Left lobe of liver (tissue), 2 donors: ENCODE measurements around the gene ISG20L2. TPM values are rescaled to one million over a fixed set of nuclear protein-coding genes. Genes with fewer than 3 reads are reported as not detected.
"Not testable (repeated sequence)": the region's sequence is repeated elsewhere in the genome, so short reads cannot be mapped to it uniquely, and the experiment has no call there.

ENCODE experiments used
- ATAC-seq: fragments of 200-7000 bp; cut with Tn5 transposase; one replicate; pipeline ENCODE4 v1.9.1; 2020; ENCODE audit warnings: mild to moderate bottlenecking, moderate library complexity
- DNase-seq: peaks from one replicate; pipeline ENCODE4 v3.0.0-alpha.2; 2020; ENCODE audit warnings: low spot score
- total RNA-seq: library from RNA; stranded (reverse); gene quantifications from one replicate; pipeline ENCODE4 v1.2.1, GENCODE V29; 2021
- donor health status: DM: no; HTN: no; CAD: no; lungs with moderate emphysema.
- donor health status: DM: no; HTN: yes; CAD: no.

ISG20L2 gene, protein sequence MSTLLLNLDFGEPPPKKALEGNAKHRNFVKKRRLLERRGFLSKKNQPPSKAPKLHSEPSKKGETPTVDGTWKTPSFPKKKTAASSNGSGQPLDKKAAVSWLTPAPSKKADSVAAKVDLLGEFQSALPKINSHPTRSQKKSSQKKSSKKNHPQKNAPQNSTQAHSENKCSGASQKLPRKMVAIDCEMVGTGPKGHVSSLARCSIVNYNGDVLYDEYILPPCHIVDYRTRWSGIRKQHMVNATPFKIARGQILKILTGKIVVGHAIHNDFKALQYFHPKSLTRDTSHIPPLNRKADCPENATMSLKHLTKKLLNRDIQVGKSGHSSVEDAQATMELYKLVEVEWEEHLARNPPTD
- 10.8 TPM for total RNA-seq

DNA sequence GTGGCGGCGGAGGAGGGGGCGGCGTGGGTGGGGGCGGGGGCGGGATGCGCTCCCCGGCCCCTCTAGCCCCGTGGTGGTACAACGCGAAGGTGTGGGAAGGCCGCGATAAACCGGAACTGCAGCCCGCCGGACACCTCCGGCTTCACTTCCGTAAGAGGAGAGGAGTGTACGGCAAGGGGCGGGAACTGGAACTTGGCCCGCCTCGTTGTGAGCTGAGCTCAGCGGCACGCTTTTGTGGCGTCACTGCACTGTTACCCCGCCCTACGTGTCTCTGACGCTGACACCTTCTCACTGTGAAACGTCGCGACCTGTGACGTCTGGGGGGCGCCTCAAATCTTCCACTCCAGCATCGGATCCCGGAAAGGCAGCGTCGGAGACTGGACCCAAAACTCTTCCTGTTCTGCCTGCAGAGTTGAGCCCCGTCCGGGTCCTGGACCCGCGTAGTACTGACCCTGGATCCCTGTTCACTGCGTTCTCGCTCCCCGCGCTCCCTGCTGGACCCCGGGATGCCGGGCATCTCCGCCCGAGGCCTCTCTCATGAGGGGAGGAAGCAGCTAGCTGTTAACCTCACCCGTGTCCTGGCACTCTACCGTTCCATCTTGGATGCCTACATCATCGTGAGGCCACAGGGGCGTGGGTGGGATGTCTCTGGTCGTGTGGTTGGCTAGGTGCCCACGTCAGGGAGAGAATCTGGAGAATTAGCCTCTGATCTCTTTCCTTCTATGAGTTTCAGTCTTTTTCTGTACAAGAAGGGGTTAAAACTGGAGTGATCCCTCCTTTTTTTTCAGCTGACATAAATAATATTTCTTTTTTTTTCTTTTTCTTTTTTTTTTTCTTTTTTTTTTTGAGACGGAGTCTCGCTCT is at the start of gene ISG20L2:
ISG20L2 (minus strand) TSS at position 168 of the 864 bp plus-strand sequence. CDS start 1,114 bp downstream, outside the sequence.
- peak; percentile 87 for ATAC-seq
- peak; percentile 96 for DNase-seq

DNA sequence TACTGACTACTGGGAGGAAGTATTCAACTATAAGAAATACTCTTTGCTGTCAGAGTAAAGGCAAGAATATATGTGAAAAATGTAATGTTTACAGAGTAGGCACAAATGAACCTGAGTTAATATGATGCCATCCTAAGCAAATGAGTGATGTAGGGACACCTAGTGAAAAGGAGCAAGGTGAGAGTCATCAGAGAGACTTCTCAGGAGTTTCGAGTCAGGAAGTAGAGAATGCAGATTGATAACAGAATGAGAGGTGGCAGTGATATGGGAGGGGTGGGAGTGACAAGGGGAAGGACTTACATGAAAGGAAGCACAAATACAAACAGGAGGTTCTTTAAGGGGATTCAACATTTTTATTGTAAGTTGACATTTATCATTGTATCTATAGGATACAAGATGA is 49.0 kb upstream of the ISG20L2 start:
- no peak for DNase-seq

DNA sequence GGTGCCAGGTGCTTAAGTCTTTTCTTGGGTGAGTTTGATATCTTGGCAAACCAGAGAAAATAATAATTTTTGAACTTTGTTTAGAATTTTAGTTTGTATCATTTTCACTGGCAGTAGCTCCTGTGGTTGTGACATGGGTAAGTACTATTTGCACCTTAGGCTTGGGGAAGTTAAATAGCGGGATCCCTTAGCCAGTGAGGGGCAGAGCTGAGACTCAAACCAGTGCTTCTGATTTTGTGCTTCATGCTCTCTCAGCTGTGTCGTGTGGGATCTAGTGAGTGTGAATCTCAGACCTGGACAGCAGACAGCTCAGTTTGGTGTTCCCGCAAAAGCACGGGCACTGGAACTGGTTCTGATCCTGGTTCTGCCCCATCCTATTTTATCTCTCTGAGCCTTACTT is 48.4 kb upstream of the ISG20L2 start:
- ATAC-seq (no peak), DNase-seq (no peak)

More for the DNA sequence above, 49.0 kb upstream of the ISG20L2 start:
- ATAC-seq = no peak

DNA sequence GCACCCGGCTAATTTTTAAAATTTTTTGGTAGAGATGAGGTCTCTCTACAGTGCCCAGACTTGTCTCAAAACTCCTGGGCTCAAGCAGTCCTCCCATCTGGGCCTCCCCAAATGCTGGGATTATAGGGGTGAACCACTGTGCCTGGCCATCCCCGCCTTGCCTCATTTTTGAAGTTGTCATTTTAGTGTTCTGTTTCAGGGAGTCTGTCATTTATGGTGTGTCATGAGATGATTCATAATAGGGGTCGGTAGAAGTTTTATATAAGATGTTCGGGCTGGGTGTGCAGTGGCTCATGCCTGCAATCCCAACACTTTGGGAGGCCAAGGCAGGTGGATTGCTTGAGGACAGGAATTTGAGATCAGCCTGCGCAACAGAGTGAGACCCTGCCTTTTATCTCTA is 47.2 kb upstream of the ISG20L2 start:
- ATAC-seq = no peak
- no peak for DNase-seq

DNA sequence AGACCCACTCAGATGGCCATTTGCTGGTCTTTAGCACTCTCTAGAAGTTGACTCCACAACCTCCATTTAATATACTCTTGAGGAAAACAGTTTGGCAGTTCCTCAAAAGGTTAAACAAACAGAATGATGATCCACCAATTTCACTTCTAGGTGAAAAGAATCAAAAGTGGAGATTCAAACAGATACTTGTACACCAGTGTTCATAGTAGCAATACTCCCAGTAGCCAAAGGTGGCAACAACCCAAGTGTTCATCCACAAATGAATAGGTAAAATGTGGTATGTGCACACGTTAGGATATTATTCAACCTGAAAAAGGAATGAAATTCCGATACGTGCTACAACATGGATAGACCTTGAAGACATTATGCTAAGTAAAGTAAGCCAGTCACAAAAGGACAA is 45.0 kb upstream of the ISG20L2 start:
- ATAC-seq = no peak
- DNase-seq = no peak

DNA sequence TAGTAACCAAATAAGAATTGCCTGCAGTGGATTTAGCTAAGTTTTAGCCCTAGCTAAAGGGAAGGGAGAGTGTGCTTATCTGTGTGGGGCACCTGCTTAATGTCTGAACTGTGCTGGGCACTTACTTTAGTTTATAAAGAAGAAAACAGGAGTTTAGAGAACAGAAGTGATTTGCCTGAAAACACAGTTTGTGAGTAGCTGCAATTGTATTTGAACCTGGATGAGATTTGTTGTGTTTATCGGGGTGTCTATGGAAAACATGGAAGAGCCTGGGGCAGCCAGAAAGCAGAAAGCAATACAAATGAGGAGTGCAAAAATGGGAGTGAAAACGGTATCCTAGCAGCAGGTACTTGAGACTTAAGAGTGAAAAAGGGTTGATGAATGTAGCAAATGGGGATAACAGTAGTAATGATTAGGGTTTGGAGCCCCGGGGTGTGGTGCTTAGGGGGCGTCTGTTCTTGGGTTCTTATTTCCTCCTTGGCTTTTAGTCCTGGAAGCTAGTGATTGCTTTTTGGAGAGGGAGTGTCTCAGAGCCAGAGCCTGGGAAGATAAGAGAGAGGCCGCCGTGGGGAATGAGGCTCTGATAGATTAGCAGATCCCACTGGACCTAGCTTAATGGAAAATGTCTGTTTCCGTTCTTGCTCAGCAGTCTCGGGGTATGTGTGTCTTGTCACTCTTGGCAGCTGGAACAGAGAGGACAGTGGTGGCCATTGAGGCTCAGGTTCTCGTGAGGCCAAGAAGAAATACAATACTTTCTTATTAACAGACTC is 44.3 kb upstream of the ISG20L2 start:
- ATAC-seq (peak; percentile 45), DNase-seq (no peak)

DNA sequence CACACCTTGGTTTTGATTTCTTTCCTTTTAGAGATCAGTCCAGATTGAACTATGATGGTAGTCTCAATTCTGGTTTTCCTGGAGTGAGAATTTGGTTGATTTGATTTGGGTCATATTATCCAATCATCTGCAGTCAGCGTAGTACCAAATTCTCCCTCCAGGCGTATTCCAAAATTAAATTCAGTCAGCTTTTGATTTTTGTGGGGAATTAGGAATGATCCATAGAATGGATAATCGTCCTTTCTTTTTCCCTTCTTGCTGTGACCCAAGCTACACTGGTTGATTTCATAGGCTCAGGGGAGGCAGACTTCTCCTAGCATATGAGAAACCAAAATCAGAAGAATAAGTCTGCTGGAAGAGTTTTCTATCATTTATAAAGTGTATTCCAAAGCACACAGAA is 43.7 kb upstream of the ISG20L2 start:
- ATAC-seq (no peak), DNase-seq (no peak)

DNA sequence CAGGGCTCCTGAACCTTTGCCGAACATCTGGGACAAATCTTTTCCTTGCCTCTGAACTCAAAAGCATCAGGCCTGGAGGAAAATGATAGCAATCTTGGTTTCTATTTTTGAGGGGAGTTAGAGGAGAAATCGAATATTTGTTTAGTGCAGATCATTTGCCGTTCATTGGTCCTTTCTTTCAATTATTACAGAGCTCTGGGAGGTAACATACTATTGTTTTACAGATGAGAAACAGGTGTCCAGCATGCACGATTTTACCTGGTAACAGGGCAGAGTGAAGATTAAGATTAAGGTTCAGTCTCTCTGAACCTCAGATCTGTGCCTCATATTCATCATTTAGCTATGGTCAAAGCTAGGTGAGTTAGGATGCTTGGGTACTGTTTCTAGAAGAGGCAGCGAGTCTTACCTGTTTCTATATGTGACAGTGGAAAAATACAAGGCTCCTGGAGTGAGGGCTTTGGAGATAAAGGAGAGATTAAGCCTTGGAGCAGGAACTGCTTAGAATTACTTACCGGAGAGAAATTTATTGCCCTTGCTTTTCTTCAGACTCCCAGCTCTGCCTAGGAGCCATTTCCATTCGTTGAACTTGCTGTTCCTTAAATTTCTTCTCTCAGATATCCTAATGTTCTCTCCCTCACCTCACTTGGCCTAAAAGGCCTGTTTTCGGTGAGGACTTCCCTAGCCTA is 40.2 kb upstream of the ISG20L2 start:
- ATAC-seq = no peak
- no peak for DNase-seq

DNA sequence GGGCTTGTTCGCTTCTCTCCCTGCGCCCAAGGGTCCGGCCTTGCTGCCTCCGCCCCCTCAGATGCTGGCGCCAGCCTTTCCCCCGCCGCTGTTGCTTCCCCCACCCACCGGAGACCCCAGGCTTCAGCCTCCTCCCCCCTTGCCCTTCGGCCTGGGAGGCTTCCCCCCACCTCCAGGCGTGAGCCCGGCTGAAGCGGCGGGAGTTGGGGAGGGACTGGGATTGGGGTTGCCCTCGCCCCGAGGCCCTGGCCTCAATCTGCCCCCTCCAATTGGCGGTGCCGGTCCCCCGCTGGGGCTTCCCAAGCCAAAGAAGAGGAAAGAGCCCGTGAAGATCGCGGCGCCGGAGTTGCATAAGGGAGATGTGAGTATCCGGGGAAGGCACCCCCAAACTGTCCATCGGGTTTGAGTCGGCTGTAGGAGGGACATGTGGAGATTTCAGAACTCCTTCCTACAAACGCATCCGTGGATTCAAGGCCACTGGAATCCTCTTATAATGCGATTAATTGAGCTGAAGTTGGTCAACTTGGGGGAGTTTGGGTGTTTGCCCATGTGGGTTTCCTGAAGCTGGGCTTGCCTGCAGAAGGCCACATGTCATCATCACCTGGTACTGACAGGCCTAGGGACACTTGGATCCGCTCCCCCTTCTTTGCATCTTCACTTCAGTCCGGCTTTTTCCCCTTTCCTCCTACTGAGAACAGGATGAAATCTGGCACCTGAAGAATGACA is 39.5 kb upstream of the ISG20L2 start:
- peak; percentile 53 for DNase-seq
- peak; percentile 7 for ATAC-seq

DNA sequence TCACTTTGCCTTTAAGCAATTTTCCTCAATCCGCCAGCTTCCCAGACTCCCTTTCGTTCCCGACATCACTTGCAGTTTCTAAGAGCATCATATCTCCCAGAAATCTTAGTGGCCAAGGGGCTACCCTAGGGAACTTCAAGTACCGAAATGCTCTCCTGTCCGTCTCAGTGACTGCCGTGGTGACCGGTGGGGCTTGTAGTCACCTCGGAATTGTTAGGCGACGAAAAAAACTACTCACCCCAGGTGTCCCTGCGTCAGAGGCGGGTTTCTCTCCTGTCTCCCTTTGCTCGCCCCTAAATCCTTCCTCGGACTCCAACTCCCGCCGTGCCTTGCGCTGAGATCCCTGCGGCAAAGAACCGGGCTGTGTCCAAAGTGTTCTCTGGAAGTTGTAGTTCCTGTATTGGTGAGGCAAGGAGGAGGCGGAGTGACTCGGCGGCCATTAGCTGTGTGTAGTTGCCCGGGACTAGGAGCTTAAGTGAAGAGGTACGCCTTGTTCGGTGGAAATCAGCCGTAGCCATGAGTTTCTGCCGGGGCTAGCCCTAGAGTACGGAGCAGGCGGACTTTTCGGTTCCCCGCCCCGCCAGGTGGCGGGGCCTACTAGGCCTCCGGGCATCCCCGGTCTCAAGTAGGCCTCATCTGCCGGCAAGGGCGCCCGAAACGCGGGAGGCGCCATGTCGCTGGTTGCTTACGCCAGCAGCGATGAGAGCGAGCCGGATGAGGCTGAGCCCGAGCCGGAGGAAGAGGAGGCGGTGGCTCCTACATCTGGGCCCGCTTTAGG is 38.7 kb upstream of the ISG20L2 start, which contains the start of gene PRCC:
PRCC (plus strand) TSS at position 435 of the 778 bp plus-strand sequence; CDS start at position 672, 237 bp downstream.
- peak; percentile 99 for DNase-seq
- peak; percentile 92 for ATAC-seq

DNA sequence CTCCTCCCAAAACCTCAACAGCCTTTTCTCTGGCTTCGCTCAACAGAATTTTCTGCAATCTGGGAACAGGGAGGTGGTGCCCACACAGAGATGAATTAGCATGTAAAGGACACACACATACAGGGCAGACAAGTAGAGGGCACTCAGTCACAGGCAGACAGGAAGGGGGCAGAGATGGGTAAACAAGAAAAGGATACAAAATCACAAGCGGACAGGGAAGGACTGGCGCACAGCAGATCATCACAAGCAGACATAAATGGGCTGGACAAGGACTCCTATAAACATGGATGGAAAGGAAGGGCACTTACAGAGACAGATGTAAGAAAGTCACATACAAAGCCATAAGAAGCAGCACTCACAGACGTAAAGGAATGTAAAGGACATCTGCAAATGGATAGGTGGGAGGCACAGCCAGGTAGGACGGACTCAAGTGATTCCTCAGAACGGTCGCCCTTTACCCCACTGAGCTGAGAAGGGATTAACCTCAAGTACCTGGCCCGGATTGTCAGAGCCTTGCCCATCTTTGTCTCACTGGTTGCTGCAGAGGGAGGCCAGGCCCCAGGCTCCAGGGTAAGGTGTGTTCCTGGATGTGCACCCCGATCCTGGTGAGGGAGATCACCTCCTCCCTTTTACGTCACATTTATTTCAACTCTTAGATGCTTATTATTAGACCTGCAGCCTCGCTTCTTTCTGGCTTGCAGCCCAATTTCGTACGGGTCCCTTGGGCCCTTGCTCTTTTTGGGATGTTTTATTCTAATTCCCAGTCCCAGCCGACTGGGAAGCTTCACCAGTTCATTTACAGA is 37.9 kb upstream of the ISG20L2 start:
- no peak for DNase-seq
- ATAC-seq = peak; percentile 13

DNA sequence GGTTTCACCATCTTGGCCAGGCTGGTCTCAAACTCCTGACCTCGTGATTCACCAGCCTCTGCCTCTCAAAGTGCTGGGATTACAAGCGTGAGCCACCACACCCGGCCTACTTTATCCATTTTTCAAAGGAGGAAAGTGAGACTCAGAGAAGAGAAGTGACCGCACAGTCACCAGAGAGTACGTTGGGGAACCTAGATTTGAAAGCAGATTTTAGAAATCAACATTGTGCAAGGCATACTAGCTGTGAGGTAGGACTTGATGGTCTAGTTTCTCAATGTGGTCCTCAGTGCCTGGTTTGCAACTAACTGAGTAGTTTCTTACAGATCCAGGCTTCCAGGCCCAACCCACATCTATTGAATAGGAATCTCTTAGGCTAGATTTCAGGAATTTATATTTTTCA is 37.1 kb upstream of the ISG20L2 start:
- no peak for ATAC-seq
- no peak for DNase-seq

DNA sequence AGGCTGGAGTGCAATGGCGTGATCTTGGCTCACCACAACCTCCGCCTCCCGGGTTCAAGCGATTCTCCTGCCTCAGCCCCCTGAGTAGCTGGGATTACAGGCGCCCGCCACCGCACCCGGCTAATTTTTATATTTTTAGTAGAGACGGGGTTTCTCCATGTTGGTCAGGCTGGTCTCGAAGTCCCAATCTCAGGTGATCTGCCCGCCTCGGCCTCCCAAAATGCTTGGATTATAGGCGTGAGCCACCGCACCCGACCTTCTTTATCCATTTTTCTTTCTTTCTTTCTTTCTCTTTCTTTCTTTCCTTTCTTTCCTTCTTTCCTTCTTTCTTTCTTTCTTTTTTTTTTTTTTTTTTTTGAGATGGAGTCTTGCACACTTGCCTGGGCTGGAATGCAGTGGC is 36.6 kb upstream of the ISG20L2 start:
- not testable (repeated sequence) for ATAC-seq, DNase-seq

DNA sequence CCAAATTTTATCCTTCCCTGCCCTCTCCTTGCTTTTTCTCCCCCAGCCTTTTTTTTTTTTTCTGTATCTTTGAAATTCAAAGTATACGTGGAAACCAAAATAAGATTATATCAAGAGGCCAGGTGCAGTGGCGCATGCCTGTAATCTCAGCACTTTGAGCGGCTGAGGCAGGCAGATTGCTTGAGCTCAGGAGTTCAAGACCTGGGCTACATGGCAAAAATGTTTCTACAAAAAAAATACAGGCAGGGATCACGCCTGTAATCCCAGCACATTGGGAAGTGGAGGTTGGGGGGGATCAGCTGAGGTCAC is 32.2 kb upstream of the ISG20L2 start:
- ATAC-seq = no peak
- DNase-seq = no peak

DNA sequence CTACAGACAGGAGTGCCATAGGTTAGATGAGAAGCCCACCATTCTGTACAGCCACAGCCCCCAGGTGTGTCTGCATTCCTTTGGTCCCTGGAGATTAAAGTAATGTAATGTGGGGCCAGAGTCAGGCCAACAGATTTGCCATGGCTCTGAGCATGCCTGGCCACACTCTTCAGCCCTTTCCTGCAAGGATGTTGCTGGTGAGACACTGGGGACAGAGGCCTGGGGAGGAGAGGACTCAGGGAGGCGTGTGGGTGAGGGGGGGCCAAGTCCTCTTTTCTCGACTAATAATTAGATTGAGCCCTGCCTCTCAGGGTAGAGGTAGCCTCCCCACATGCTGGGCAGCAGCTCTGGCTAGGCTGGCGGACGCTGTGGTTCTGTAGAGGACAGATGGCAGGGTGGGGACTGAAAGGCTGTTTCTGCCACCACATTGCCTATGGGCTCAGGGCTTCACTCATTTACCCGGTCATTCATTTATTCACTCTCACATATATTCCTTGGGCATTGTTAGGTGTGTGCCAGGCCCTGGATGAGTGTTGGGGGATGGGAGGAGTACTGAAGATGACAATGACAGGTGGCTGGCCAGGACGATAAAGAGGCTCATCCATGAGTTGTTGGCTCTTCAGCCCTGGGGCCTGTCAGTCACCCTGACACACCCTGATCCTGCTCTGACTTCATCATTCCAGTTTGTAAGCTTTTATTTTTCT is 31.7 kb upstream of the ISG20L2 start:
- DNase-seq (no peak), ATAC-seq (no peak)

DNA sequence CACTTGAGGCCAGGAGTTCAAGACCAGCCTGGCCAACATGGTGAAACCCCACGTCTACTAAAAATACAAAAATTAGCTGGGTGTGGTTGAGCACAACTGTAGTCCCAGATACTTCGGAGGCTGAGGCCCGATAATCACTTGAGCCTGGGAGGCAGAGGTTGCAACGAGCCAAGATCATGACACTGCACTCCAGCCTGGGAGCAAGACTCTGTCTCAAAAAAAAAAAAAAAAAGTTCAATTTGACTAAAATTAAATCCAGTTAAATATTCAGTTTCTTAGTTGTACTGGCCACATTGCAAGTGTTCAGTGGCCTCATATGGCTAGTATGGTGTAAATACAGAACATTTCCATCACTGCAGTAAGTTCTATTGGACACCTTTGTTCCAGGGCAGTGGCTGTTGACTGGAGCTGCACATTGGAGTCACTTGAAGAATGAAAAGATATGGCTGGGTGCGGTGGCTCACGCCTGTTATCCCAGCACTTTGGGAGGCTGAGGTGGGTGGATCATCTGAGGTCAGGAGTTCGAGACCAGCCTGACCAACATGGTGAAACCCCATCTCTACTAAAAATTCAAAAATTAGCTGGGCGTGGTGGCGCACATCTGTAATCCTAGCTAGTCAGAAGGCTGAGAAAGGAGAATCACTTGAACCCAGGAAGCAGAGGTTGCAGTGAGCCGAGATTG is 29.1 kb upstream of the ISG20L2 start:
- DNase-seq, ATAC-seq: not testable (repeated sequence)

DNA sequence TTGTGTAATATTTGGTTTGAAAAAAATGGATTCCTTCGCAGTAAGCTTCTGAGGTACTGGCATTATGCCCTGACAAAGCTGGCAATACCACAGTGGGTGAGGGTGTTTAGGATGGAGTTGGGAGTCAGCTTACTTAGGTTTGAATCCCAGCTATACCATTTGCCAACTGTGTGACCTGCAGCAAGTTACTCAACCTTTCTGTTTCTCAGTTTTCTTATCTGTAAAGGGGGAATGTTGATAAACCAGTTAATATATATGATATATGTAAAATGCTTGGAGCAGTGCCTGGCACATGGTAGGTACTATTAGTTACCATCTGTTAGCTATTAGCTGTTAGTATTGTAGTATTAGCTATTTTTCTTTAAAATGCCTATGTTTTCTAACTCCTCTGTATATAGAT is 27.8 kb upstream of the ISG20L2 start:
- no peak for ATAC-seq
- DNase-seq = no peak
